ENCODE measurements around the gene ZNF333.
"Not testable (repeated sequence)": the region's sequence is repeated elsewhere in the genome, so short reads cannot be mapped to it uniquely, and the experiment has no call there.

Gene ZNF333

DNA sequence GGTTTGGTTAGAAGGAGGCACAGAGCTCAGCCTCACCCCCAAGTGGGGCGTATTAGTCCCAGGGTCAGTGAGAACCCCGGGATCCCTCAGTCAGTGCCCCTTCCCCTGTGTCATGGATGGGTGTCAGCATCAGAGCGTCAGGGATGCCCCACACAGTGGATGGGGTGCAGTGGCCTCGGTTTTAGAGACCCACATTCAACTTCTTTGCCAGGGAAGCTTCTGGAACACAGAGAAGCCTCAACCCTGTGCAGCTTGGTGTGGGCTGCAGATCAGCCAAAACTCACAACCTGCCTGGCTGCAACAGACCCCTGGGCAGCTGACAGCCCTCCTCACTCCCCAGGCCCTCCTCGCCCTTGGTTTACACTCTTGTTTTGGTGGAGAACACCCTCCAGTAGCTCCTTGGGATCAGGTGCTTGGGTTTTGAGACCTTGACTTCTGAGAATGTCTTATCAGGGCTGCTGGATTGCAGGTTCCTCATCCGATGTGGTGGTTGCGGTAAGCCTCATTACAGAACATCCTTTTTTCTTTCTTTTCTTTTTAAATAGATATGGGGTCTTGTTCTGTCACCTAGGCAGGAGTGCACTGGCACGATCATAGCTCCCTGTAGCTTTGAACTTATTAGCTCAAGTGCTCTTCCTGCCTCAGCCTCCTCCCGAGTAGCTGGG, 11.0 kb downstream of the ZNF333 start:
- no peak for DNase-seq

DNA sequence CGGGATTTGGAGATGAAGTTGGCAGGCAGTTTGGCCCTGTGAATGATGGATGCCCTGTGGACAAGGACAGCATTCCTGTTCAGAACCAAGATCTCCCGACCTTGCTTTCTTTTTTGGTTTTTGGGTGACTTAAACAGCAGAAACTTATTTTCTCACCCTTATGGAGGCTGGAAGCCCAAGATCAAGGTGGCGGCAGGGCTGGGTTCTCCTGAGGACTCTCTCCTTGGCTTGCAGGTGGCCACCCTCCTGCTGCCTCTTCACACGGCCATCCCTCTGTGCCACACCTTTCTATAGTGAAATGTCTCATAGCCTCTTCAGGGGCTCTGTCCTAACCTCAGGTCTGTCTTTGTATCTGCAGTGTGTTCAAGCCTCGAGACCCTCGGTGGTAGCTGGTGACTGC, 14.0 kb downstream of the ZNF333 start:
- DNase-seq = no peak

GRCh38 chr19:14704450-14704849, 14.6 kb downstream of the ZNF333 start:
- DNase-seq = no peak

DNA sequence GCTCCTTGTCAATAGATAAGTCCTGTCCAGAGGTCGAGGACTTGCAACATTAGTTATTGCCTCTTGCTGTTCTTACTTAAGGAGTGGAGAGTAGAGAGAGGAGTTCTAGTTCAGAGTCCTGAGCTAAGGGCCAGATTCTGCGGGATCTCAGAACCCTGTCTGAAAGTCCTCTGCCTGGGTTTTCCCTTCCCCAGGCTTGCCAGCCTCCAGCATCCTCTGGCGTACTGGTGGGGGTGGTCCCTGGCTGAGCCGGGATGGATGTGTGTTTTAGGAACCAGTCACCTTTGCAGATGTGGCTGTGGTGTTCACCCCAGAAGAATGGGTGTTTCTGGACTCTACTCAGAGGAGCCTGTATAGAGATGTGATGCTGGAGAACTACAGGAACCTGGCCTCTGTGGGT, 26.0 kb downstream of the ZNF333 start:
- no peak for DNase-seq

DNA sequence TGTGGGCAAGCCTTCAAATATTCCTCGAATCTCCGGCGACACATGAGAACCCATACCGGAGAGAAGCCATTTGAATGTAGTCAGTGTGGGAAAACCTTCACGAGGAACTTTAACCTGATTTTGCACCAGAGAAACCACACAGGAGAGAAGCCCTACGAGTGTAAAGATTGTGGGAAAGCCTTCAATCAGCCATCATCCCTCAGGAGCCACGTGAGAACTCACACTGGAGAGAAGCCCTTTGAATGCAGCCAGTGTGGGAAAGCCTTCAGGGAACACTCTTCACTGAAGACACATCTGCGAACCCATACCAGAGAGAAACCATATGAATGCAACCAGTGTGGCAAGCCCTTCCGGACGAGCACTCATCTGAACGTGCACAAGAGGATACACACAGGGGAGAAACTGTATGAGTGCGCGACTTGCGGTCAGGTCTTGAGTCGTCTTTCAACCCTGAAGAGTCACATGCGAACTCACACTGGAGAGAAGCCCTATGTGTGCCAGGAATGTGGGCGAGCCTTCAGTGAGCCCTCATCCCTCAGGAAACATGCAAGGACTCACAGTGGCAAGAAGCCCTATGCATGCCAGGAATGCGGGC, 28.8 kb downstream of the ZNF333 start:
- no peak for DNase-seq

GRCh38 chr19:14719162-14719561, 29.3 kb downstream of the ZNF333 start:
- no peak for DNase-seq

- DNase-seq = no peak
These were observed 32.3 kb downstream of the ZNF333 start for GRCh38 chr19:14722127-14722526.

DNA sequence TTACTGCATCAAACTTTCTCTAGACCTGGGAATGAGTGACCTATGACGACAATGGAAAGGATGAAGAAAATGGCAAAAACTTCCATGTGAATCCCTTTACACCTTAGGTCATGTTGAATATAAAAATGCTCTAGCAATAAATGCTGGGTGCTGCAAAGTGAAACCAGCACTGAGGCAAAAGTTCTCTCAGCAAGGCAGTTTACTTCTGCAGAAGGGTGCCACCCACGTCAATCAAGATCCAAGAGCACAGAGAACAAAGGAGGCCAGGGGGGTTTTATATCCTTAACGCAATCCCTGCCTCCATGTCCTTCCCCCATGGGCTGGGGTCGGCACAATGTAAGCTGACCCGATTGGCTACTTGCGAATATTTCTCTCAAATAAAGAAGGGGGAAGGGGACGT, 38.7 kb downstream of the ZNF333 start:
- DNase-seq = no peak

DNA sequence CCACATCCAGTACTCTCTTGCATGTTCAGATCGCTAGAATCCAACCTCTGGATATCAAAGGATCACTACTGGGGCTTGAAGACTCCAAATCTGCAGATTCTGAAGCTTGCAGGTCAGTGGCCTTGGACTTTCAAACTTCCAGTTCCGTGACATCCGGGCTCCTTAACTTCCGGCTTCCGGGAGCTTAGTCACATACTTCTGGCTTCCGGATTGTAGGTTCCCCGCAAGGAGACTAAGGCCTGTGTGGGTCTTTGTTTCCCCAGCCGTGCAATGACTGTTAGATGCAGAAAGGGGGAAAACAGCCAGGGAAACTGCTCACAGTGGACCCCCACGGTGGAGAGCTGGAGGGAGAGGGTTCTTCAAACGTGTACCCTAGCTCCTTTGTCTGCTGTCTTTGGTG, 41.4 kb downstream of the ZNF333 start:
- DNase-seq = no peak

DNA sequence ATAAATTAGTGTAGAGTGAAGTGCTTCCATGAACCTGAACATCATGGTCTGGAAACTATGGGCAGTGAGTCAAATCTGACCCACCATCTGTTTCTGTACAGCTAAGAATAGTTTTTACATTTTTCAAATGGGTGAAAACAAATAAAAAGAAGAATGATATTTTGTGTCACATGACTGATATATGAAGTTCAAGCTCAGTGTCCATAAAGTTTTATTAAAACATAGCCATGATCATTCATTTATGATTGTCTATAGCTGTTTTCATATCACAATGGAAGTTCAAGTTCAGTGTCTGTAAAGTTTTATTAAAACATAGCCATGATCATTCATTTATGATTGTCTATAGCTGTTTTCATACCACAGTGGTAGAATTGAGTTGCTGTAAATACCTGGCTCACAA, 42.7 kb downstream of the ZNF333 start:
- DNase-seq = no peak

DNA sequence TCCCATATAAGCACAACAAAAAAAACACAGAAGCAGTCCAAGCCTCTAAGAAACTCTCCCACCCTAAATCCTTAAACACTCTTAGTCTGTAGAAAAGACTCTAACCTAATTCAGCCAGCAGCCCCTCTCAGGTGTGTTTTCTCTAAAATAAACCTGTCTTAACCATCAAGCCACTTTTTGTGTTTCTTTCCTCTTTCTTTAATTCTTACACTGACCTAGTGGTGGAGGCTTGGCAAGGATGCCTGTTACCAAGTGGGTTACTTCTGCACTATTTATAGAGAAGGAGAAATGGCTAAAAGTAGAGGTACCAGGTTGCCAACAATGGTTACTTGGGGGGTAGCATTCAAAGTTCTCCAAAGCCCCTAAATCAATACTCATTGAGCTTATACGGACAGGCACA, 43.7 kb downstream of the ZNF333 start:
- DNase-seq = no peak

- no peak for DNase-seq
These were observed 46.1 kb downstream of the ZNF333 start for GRCh38 chr19:14735915-14736314.

- no peak for DNase-seq
These were observed 57.0 kb downstream of the ZNF333 start for GRCh38 chr19:14746886-14747285.

GRCh38 chr19:14748601-14749000, 58.8 kb downstream of the ZNF333 start:
- no peak for DNase-seq

DNA sequence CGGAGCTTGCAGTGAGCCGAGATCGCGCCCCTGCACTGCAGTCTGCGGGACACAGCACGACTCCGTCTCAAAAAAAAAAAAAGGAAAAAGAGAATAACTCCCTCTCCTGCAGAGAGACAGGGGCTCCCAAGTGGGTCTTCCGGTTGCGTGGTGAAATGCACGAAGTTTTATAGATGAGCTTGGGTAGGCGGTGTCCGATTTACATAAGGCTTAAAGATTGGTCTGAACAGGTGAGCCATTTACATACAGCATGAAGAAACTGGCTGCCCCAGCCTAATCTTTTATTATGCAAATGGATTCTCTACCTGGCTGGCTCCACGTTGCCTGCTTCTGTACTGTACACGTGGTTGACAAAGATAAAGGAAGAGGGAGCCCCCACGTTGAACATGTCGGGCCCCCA, 69.0 kb downstream of the ZNF333 start:
- DNase-seq = no peak

GRCh38 chr19:14761607-14762006, 71.8 kb downstream of the ZNF333 start:
- DNase-seq = no peak

DNA sequence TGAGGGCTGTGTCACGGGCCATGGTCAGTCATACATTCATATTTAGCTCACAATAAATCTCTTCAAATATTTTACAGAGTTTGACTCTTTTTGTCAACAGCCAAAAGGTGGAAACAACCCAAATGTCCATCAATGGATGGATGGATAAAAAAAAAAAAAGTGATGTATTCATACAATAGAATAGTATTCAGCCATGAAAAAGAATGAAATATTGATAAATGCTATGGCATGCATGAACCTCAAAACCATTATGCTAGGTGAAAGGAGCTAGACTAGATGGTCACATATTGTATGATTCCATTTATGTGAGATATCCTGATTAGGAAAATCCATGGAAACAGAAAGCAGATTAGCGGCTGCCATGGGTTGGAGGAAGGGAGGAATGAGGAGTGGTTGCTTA, 72.3 kb downstream of the ZNF333 start:
- no peak for DNase-seq

DNA sequence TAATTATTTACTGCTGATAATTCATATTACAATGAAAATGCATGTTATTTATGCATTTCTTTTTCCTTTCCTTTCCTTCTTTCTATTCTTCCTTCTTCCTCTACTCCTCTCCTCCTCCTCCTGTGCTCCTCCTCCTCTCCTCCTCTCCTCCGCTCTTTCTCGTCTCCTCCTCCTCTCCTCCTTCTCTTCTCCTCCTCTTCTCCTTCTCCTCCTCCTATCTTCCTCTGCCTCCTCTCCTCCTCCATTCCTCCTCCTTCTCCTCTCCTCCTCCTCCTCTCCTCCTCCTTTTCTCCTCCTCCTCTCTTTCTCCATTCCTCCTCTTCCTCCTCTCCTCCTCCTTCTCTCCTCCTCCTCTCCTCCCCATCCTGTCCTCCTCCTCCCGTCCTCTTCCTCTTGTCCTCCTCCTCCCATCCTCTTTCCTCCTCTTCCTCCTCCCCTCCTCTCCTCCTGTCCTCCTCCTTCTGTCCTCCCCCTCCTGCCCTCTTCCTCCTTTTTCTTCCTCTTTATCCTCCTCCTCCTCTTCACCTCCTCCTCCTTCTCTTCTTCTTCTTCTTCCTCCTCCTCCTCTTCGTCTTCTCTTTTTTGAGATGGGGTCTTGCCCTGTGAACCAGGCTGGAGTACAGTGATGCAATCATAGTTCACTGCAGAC, 73.8 kb downstream of the ZNF333 start:
- no peak for DNase-seq

DNA sequence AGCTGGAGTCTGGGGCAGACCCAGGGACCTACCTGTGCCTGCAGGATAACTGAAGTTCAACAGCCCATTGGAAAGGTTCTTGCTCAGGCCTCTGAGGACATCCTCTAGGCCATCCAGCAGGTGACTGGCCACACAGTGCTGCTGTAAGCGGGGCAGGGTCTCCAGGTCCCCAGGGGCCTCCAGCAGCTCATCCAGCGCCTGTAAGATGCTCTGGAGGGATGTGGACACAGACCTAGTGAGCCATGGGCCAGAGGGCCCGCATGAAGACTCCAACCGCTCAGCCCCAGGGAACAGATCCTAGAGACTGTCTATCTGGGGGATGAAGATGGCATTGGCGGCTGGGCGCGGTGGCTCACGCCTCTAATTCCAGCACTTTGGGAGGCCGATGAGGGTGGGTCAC, 74.6 kb downstream of the ZNF333 start:
- no peak for DNase-seq

DNA sequence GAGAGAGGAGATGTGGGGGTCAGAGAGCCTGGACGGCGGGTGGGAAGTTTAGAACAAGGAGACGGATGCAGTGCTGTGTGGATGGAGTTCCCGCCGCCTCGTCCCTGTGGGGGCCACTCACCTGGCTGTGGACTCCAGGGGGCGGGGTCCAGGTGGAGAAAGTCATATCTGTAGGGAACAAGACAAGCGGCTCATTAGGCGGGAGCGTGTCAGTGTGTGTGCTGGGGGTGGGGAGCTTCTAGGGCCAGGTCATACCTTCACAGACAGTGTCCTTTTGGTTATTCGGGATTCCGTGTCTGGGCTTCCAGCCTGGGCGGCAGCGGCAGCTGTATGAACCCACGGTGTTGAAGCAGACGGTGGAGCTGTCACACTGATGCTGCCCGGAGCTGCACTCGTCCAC, 75.6 kb downstream of the ZNF333 start:
- not testable (repeated sequence) for DNase-seq

GRCh38 chr19:14765841-14766240, 76.0 kb downstream of the ZNF333 start:
- DNase-seq = not testable (repeated sequence)

GRCh38 chr19:14767466-14767971, 77.7 kb downstream of the ZNF333 start:
- DNase-seq = no peak

- DNase-seq = no peak
These were observed 78.2 kb downstream of the ZNF333 start for GRCh38 chr19:14768001-14768400.

- no peak for DNase-seq
These were observed 79.4 kb downstream of the ZNF333 start for GRCh38 chr19:14769201-14769600.
